Panc1 (cell line): ENCODE results near the gene ZDHHC13. TPM values are rescaled to one million over a fixed set of nuclear protein-coding genes. Genes with fewer than 3 reads are reported as not detected.

ENCODE experiments used
- ATAC-seq: fragments of 200-7000 bp; cut with Tn5 transposase; 2 replicates; pipeline ENCODE4 v1.9.1; 2020; ENCODE audit warnings: mild to moderate bottlenecking, moderate library complexity
- BruUV-seq: library from RNA; stranded (reverse); fragments of 400-500 nt; replicated peaks from 2 replicates; lab custom pipeline; 2021; lab: Mats Ljungman, UMichigan
- CTCF ChIA-PET: fragments of 300-600 bp; sonication (Branson Sonifier 250); formaldehyde crosslinking; loops from one replicate; lab custom pipeline; 2022; ENCODE audit warnings: antibody characterized with exemption; lab: Charles Lee
- POLR2A ChIA-PET: fragments of 300-600 bp; sonication (Branson Sonifier 250); formaldehyde crosslinking; loops from one replicate; lab custom pipeline; 2022; ENCODE audit warnings: antibody characterized with exemption; lab: Charles Lee
- DNase-seq: peaks from one replicate; pipeline ENCODE4 v3.0.0-alpha.2; 2010; ENCODE audit warnings: low read depth, low spot score
- H3K27ac ChIP-seq: 2 replicates; pipeline ENCODE4 v1.5.1; 2011; ENCODE audit warnings: mild to moderate bottlenecking, low read length, inconsistent platforms
- H3K27me3 ChIP-seq: fragments of 200-500 bp; sonication (Bioruptor generic); 2 replicates; pipeline ENCODE4 v1.6.0; 2014; ENCODE audit warnings: low read length, inconsistent platforms; ENCODE audit not compliant: control insufficient read depth, insufficient read depth
- H3K36me3 ChIP-seq: fragments of 200-500 bp; sonication (Bioruptor generic); 2 replicates; pipeline ENCODE4 v1.5.1; 2014; ENCODE audit warnings: inconsistent platforms, mild to moderate bottlenecking, low read length, moderate library complexity; ENCODE audit not compliant: control insufficient read depth, insufficient read depth
- H3K4me1 ChIP-seq: 2 replicates; pipeline ENCODE4 v1.5.1; 2011; ENCODE audit warnings: inconsistent platforms, mild to moderate bottlenecking, low read length, moderate library complexity; ENCODE audit not compliant: control insufficient read depth, insufficient read depth
- H3K4me3 ChIP-seq, 2 experiments: 2 replicates each; pipeline ENCODE4 v1.5.1; 2011 to 2012; ENCODE audit warnings: low read depth in 2 of 2, low read length in 2 of 2, mild to moderate bottlenecking in 2 of 2, inconsistent platforms in 1 of 2, moderate library complexity in 1 of 2
- H3K9me3 ChIP-seq: fragments of 200-500 bp; sonication (Bioruptor generic); 2 replicates; pipeline ENCODE4 v1.5.1; 2014; ENCODE audit warnings: low read depth, mild to moderate bottlenecking, inconsistent platforms, low read length, moderate library complexity; ENCODE audit not compliant: control insufficient read depth, insufficient read depth
- CTCF ChIP-seq: fragments of 450-650 bp; IDR thresholded peaks from 2 replicates; pipeline ENCODE4 v1.5.1; 2017; ENCODE audit warnings: mild to moderate bottlenecking
- POLR2AphosphoS5 ChIP-seq: IDR thresholded peaks from 2 replicates; pipeline ENCODE4 v1.6.1; 2012; ENCODE audit warnings: mild to moderate bottlenecking, low read depth, low read length, moderate library complexity
- REST ChIP-seq, 2 experiments: IDR thresholded peaks; 2 replicates each; pipeline ENCODE4 v1.6.1; 2011 to 2012; ENCODE audit warnings: low read depth in 2 of 2, control low read depth in 1 of 2, low read length in 1 of 2, mild to moderate bottlenecking in 1 of 2, moderate library complexity in 1 of 2; ENCODE audit not compliant: insufficient read depth in 1 of 2
- SIN3A ChIP-seq: IDR thresholded peaks from 2 replicates; pipeline ENCODE4 v1.6.1; 2012; ENCODE audit warnings: low read depth, mild to moderate bottlenecking, low read length, moderate library complexity, borderline replicate concordance; ENCODE audit not compliant: insufficient read depth
- TCF7L2 ChIP-seq: IDR thresholded peaks from 2 replicates; pipeline ENCODE4 v1.6.1; 2011; ENCODE audit warnings: mild to moderate bottlenecking, low read depth, low read length, inconsistent platforms
- in situ Hi-C: cut with HindIII; loops from 2 replicates; pipeline ENCODE4 v1.10.0; 2016; ENCODE audit warnings: low sequenced_read_pairs, low pct_unique_long_range_greater_than_20kb
- intact Hi-C: fragments of 100-400 bp; cut with micrococcal nuclease; formaldehyde crosslinking; loops from one replicate; pipeline ENCODE4 v1.10.0; 2022; ENCODE audit not compliant: unreplicated experiment
- total RNA-seq: library from RNA; stranded (reverse); gene quantifications from one replicate; pipeline ENCODE4 v1.2.1, GENCODE V29; 2021; ENCODE audit not compliant: unreplicated experiment

Gene ZDHHC13
- total RNA-seq, 1 experiment from 2014 or later, result 24.3 TPM

- H3K27ac ChIP-seq, result no peak overlapping the region
- peaks cover 13% of the 10 kb centered on the region; the same call in 1 of the 2 replicates for H3K36me3 ChIP-seq
- H3K9me3 ChIP-seq, result no peaks in the 10 kb centered on the region
- DNase-seq (no peak), ATAC-seq (no peak)
- no peaks in the 10 kb centered on the region for H3K27me3 ChIP-seq
- ChIA-PET CTCF (no interaction called here), POLR2A (no interaction called here)
- H3K4me3 ChIP-seq, result no peak overlapping the region
- H3K4me1 ChIP-seq, result no peaks in the 10 kb centered on the region
- intact Hi-C loops (no loop called here), in situ Hi-C loops (no loop called here)
- no peak for TF ChIP-seq TCF7L2
- TF ChIP-seq POLR2AphosphoS5, result no peak
- no peak for TF ChIP-seq CTCF
- TF ChIP-seq REST (IDR thresholded peaks at IDR 0.05; ENCODE audit: insufficient read depth in 1 of 2, low read depth in 2 of 2, low read length in 1 of 2), result no peak
- no peak for TF ChIP-seq SIN3A
- no TSS peak for BruUV-seq
Observed at GRCh38 chr11:19156892-19157291, 39.9 kb downstream of the ZDHHC13 start.

GRCh38 chr11:19160847-19161246 lies 43.9 kb downstream of the ZDHHC13 start:
- Histone ChIP-seq H3K4me1 (no peaks in the 10 kb centered on the region), H3K9me3 (no peaks in the 10 kb centered on the region), H3K4me3 (no peak overlapping the region), H3K36me3 (peaks cover 9% of the 10 kb centered on the region; the same call in 1 of the 2 replicates), H3K27ac (no peak overlapping the region), H3K27me3 (no peaks in the 10 kb centered on the region)
- ChIA-PET CTCF (no interaction called here), POLR2A (no interaction called here)
- DNase-seq (no peak), ATAC-seq (no peak)
- in situ Hi-C loops, result no loop called here
- intact Hi-C loops, result no loop called here
- TF ChIP-seq CTCF (peak; percentile 15; the same call in 1 of the 2 replicates), POLR2AphosphoS5 (no peak), SIN3A (no peak)
- no TSS peak for BruUV-seq
